CD8-positive, alpha-beta memory T cell (primary cell): ENCODE results near the gene AFMID. TPM values are rescaled to one million over a fixed set of nuclear protein-coding genes. Genes with fewer than 3 reads are reported as not detected.
"Not testable (repeated sequence)": the region's sequence is repeated elsewhere in the genome, so short reads cannot be mapped to it uniquely, and the experiment has no call there.

Source experiments
- CTCF ChIA-PET: fragments of 350-600 bp; sonication (Branson Sonifier 250); formaldehyde crosslinking; loops from one replicate; lab custom pipeline; 2021; ENCODE audit warnings: antibody characterized with exemption; lab: Charles Lee
- POLR2A ChIA-PET: fragments of 350-600 bp; sonication (Branson Sonifier 250); formaldehyde crosslinking; loops from one replicate; lab custom pipeline; 2021; ENCODE audit warnings: antibody characterized with exemption; lab: Charles Lee
- DNase-seq, 5 donors: peaks; one replicate each; pipeline versions ENCODE4 v3.0.0 to v3.0.0-alpha.2; 2020 to 2022; ENCODE audit warnings: mixed read lengths in 1 of 5
- H3K27ac ChIP-seq: one replicate; pipeline ENCODE4 v1.7.0; 2013; ENCODE audit warnings: low read depth, mild to moderate bottlenecking, low read length, moderate library complexity
- H3K27me3 ChIP-seq: 2 replicates; pipeline ENCODE4 v1.7.0; 2013; ENCODE audit warnings: low read length, mild to moderate bottlenecking; ENCODE audit not compliant: insufficient read depth, poor library complexity, severe bottlenecking
- H3K36me3 ChIP-seq: 2 replicates; pipeline ENCODE4 v1.7.0; 2013; ENCODE audit warnings: mild to moderate bottlenecking, low read length, moderate library complexity; ENCODE audit not compliant: insufficient read depth
- H3K4me1 ChIP-seq: 2 replicates; pipeline ENCODE4 v1.7.0; 2013; ENCODE audit warnings: mild to moderate bottlenecking, low read length, moderate library complexity; ENCODE audit not compliant: insufficient read depth
- H3K4me3 ChIP-seq: 2 replicates; pipeline ENCODE4 v1.7.0; 2013; ENCODE audit warnings: mild to moderate bottlenecking, low read length
- H3K9me3 ChIP-seq: 2 replicates; pipeline ENCODE4 v1.7.0; 2013; ENCODE audit warnings: mild to moderate bottlenecking, low read length
- H3K27ac Mint-ChIP-seq, 8 donors: one replicate each; pipeline ENCODE4 v1.8.0; 2020 to 2021; ENCODE audit warnings: mixed read lengths in 8 of 8, mild to moderate bottlenecking in 6 of 8, inconsistent platforms in 3 of 8, moderate library complexity in 3 of 8
- H3K27me3 Mint-ChIP-seq, 2 donors: one replicate each; pipeline ENCODE4 v1.8.0; 2020 to 2021; ENCODE audit warnings: mixed read lengths in 2 of 2, mild to moderate bottlenecking in 1 of 2, moderate library complexity in 1 of 2
- H3K36me3 Mint-ChIP-seq, 3 donors: one replicate each; pipeline ENCODE4 v1.8.0; 2020 to 2021; ENCODE audit warnings: mixed read lengths in 3 of 3, inconsistent platforms in 1 of 3, mild to moderate bottlenecking in 1 of 3
- H3K4me1 Mint-ChIP-seq, 3 donors: one replicate each; pipeline ENCODE4 v1.8.0; 2020 to 2021; ENCODE audit warnings: mixed read lengths in 3 of 3, inconsistent platforms in 1 of 3, mild to moderate bottlenecking in 1 of 3
- H3K4me3 Mint-ChIP-seq, 7 donors: one replicate each; pipeline ENCODE4 v1.8.0; 2020 to 2021; ENCODE audit warnings: mixed read lengths in 7 of 7, mild to moderate bottlenecking in 6 of 7, moderate library complexity in 4 of 7, inconsistent platforms in 2 of 7
- H3K9me3 Mint-ChIP-seq, 5 donors: one replicate each; pipeline ENCODE4 v1.8.0; 2020 to 2022; ENCODE audit warnings: mixed read lengths in 5 of 5, mild to moderate bottlenecking in 3 of 5, moderate library complexity in 2 of 5, inconsistent platforms in 1 of 5
- polyA plus RNA-seq: library from polyadenylated mRNA; unstranded; fragments of 300-500 nt; fragmentation: Illumina TruSeq; gene quantifications from one replicate; pipeline ENCODE4 v1.2.3, GENCODE V29; 2021
- total RNA-seq, 2 experiments: library from RNA; stranded (reverse); gene quantifications; one replicate each; pipeline ENCODE4 v1.2.3, GENCODE V29; 2021

AFMID gene, protein sequence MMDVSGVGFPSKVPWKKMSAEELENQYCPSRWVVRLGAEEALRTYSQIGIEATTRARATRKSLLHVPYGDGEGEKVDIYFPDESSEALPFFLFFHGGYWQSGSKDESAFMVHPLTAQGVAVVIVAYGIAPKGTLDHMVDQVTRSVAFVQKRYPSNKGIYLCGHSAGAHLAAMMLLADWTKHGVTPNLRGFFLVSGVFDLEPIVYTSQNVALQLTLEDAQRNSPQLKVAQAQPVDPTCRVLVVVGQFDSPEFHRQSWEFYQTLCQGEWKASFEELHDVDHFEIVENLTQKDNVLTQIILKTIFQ
- total RNA-seq = 10 to 100 TPM; 24.7 to 30.2 TPM
- polyA plus RNA-seq = 1.4 TPM

GRCh38 chr17:78186692-78187595 lies at the start of gene AFMID, which contains the start of gene TK1:
TSS of gene AFMID (plus strand) at chr17:78187362. CDS start at chr17:78187371, 9 bp downstream.
TSS of gene TK1 (minus strand) at chr17:78187052. CDS start at chr17:78186994, 58 bp downstream.
- CTCF ChIA-PET = interaction anchor here (0.6 to 2.5 kb wide), 9 partner anchors 9 to 76 kb away, joined by 3 to 17 read pairs (median 3); no protein-coding TSS in a partner anchor
- peak within 1 kb of the TSS; percentile 74 to 87 (median 84) for H3K4me3 Mint-ChIP-seq
- Histone ChIP-seq H3K27ac (peak within 1 kb of the TSS; percentile 54), H3K9me3 (no peaks in the 10 kb centered on the region), H3K4me1 (peaks cover 6% of the 10 kb centered on the region), H3K36me3 (no peaks in the 10 kb centered on the region), H3K27me3 (no peaks in the 10 kb centered on the region), H3K4me3 (peak within 1 kb of the TSS; percentile 76)
- DNase-seq = peak; percentile 64 to 81 (median 68)
- no peaks in the 10 kb centered on the region for H3K36me3 Mint-ChIP-seq
- POLR2A ChIA-PET = no interaction called here
- no peaks in the 10 kb centered on the region for H3K27me3 Mint-ChIP-seq
- H3K4me1 Mint-ChIP-seq = peaks cover 10 to 18% (median 17%) of the 10 kb centered on the region in 3 donors
- H3K27ac Mint-ChIP-seq = peak within 1 kb of the TSS in 3 of 8 donors; percentile 38 to 82 (median 72)
- H3K9me3 Mint-ChIP-seq = no peaks in the 10 kb centered on the region

DNA sequence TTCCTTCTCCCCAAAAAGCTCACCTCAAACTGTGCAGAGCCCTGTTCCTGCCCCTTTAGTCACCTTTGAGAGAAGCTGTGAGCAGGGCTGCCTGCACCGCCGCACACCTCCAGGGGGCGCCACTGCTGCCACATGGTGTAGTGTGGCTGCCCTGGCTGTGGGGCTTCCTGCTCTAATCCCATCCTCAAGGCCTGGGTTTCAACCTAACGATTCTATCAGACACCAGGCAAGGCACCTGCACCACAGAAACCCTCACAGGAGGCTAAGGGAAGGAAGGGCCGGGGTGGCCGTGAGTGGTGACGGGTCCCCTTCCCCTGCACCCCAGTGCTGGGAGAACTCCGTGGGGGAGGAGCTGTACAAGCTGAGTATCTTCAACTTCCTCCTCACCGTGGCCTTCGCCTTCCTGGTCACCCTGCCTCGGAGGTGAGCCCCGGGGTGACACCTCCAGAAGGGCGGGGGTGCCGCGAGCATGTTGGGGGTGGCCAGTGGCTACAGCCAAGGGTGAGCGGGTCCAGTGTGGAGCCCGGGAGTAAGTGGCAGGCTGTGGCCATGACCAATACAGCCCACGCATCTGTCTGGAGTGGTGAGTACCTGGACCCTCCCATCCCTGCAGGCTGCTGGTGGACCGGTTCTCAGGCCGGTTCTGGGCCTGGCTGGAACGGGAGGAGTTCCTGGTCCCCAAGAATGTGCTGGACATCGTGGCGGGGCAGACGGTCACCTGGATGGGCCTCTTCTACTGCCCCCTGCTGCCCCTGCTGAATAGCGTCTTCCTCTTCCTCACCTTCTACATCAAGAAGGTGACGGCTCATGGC lies 49.6 kb upstream of the AFMID start:
- H3K36me3 ChIP-seq = peaks cover 54% of the 10 kb centered on the region
- H3K27me3 ChIP-seq = no peaks in the 10 kb centered on the region
- H3K27me3 Mint-ChIP-seq = peaks cover 0 to 2% of the 10 kb centered on the region in 2 donors
- H3K9me3 ChIP-seq = no peaks in the 10 kb centered on the region
- peaks cover 62 to 87% (median 78%) of the 10 kb centered on the region in 3 donors for H3K4me1 Mint-ChIP-seq
- CTCF ChIA-PET = interaction anchor here (0.9 to 8.1 kb wide), 11 partner anchors 10 to 52 kb away, joined by 3 to 100 read pairs (median 4); partner anchors contain the start of gene TMC6
- H3K27ac ChIP-seq = peak overlapping the region; percentile 35
- POLR2A ChIA-PET = interaction anchor here (0.5 to 17.3 kb wide), 4 partner anchors 13 to 36 kb away, joined by 3 to 333 read pairs (median 4); partner anchors contain the start of genes TMC6 and TMC8
- peaks cover 94% of the 10 kb centered on the region for H3K4me1 ChIP-seq
- peaks cover 3 to 76% (median 15%) of the 10 kb centered on the region in 3 donors for H3K36me3 Mint-ChIP-seq
- peak overlapping the region; percentile 11 to 80 (median 51) for H3K4me3 Mint-ChIP-seq
- no peak overlapping the region for H3K4me3 ChIP-seq
- H3K27ac Mint-ChIP-seq = peak overlapping the region; percentile 59 to 94 (median 78)
- no peaks in the 10 kb centered on the region for H3K9me3 Mint-ChIP-seq
- DNase-seq = peak in 3 of 5 donors; percentile 47 to 68 (median 54)

DNA sequence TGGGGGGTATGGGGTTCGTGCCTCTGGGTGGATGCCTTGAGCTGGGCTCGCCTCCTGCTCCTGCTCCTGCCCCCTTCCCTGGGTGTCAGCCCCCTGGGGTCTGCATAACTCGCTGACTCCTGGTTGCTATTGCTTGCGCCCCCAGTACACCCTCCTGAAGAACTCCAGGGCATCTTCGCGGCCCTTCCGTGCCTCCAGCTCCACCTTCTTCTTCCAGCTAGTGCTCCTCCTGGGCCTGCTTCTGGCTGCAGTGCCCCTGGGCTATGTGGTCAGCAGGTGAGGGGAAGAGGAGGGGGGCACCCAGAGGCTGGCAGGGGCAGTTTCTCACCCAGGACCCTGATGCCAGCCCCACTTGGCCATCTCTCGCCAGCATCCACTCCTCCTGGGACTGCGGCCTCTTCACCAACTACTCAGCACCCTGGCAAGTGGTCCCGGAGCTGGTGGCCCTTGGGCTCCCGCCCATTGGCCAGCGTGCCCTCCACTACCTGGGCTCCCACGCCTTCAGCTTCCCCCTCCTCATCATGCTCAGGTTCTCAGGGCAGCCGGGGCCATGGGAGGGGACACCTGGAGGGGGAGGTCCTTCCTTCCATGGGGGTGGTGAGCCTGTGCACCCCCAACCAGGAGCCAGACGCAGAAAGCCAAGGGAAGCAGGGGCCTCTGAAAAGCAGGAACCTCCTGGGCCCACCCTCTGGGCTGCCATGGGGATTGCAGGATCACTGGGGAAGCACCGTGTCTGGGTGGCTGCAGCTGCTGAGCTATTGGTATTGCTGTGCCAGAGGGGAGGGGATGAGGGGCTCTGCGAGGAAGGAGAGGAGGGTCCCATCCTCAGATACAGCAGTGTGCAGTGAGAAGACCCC lies 48.7 kb upstream of the AFMID start:
- Histone ChIP-seq H3K36me3 (peaks cover 47% of the 10 kb centered on the region), H3K27me3 (no peaks in the 10 kb centered on the region), H3K9me3 (no peaks in the 10 kb centered on the region), H3K4me1 (peaks cover 90% of the 10 kb centered on the region), H3K4me3 (no peak overlapping the region), H3K27ac (no peak overlapping the region)
- no peaks in the 10 kb centered on the region for H3K9me3 Mint-ChIP-seq
- H3K4me1 Mint-ChIP-seq = peaks cover 58 to 85% (median 72%) of the 10 kb centered on the region in 3 donors
- POLR2A ChIA-PET = interaction anchor here (0.5 to 17.3 kb wide), 5 partner anchors 14 to 44 kb away, joined by 3 to 333 read pairs (median 4); partner anchors contain the start of genes TMC6 and TMC8
- H3K4me3 Mint-ChIP-seq = no peak overlapping the region
- peak in 1 of 5 donors; percentile 49 for DNase-seq
- CTCF ChIA-PET = interaction anchor here (0.9 to 8.1 kb wide), 12 partner anchors 8 to 53 kb away, joined by 3 to 100 read pairs (median 6); partner anchors contain the start of genes TMC6 and TMC8
- H3K36me3 Mint-ChIP-seq = peaks cover 3 to 69% (median 15%) of the 10 kb centered on the region in 3 donors
- peak overlapping the region in 6 of 8 donors; percentile 43 to 86 (median 64) for H3K27ac Mint-ChIP-seq
- H3K27me3 Mint-ChIP-seq = no peaks in the 10 kb centered on the region

DNA sequence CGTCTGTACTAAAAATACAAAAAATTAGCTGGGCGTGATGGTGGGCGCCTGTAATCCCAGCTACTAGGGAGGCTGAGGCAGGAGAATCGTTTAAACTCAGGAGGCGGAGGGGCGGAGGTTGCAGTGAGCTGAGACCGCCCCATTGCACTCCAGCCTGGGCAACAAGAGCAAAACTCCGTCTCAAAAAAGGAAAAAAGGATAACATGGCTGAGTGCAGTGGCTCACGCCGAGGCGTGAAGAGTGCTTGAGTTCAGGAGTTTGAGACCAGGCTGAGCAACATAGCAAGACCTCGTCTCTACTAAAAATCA lies 47.3 kb upstream of the AFMID start:
- H3K4me3 ChIP-seq = peak overlapping the region; percentile 12
- Mint-ChIP-seq H3K4me3 (peak overlapping the region in 6 of 7 donors; percentile 32 to 82 (median 60)), H3K4me1 (peaks cover 47 to 86% (median 60%) of the 10 kb centered on the region in 3 donors), H3K27ac (peak overlapping the region; percentile 73 to 95 (median 92)), H3K36me3 (peaks cover 3 to 56% (median 8%) of the 10 kb centered on the region in 3 donors)
- not testable (repeated sequence) for DNase-seq, H3K27me3 Mint-ChIP-seq, H3K9me3 ChIP-seq, H3K9me3 Mint-ChIP-seq, H3K27me3 ChIP-seq
- peaks cover 82% of the 10 kb centered on the region for H3K4me1 ChIP-seq
- POLR2A ChIA-PET = interaction anchor here (0.7 to 17.3 kb wide), 7 partner anchors 15 to 181 kb away, joined by 3 to 333 read pairs (median 7); partner anchors contain the start of genes TMC6, TMC8 and TNRC6C
- H3K36me3 ChIP-seq = peaks cover 35% of the 10 kb centered on the region
- CTCF ChIA-PET = interaction anchor here (0.7 to 8.1 kb wide), 7 partner anchors 10 to 111 kb away, joined by 3 to 100 read pairs (median 12); partner anchors contain the start of genes TMC6 and TMC8
- H3K27ac ChIP-seq = peak overlapping the region; percentile 54

DNA sequence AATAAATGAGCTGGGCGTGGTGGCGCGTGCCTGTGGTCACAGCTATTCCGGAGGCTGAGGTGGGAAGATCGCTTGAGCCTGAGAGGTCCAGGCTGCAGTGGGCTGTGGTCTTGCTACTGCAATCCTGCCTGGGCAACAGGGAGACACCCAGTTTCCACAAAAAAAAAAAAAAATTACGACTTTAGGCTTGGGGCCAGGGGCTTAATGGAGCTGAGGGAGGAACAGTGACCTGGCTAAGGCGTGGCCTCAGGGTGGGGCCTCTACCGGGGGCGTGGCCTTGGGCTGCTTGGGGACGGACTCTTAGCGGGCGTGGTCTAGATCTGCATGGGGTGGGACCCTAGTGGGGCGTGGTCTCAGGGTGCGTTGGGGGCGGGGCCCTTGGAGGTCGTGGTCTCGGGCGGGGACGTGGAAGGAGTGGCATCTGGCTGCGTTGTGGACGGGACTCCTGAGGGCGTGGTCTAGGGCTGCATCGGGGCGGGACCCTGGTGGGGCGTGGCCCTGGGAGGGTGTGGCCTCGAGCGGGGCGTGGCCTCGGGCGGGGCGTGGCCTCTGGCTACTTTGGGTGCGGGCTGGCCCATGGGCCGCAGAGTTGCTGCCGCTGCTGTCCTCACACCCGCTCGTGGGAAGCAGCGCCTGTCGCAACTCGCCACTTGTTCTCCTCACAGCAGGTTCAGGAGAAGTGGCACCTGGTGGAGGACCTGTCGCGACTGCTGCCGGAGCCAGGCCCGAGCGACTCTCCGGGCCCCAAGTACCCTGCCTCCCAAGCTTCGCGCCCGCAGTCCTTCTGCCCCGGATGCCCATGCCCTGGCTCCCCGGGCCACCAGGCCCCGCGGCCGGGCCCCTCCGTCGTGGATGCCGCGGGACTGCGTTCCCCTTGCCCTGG lies 46.8 kb upstream of the AFMID start:
- ChIA-PET CTCF (interaction anchor here (0.7 to 8.1 kb wide), 7 partner anchors 10 to 110 kb away, joined by 3 to 100 read pairs (median 12); partner anchors contain the start of genes TMC6 and TMC8), POLR2A (interaction anchor here (0.6 to 17.3 kb wide), 10 partner anchors 16 to 701 kb away, joined by 3 to 333 read pairs (median 6); partner anchors contain the start of genes TMC6, TMC8 and TNRC6C)
- Histone ChIP-seq H3K9me3 (no peaks in the 10 kb centered on the region), H3K36me3 (peaks cover 29% of the 10 kb centered on the region), H3K27me3 (no peaks in the 10 kb centered on the region), H3K4me1 (peaks cover 76% of the 10 kb centered on the region), H3K27ac (peak overlapping the region; percentile 54), H3K4me3 (peak overlapping the region; percentile 12)
- Mint-ChIP-seq H3K27me3 (no peaks in the 10 kb centered on the region), H3K27ac (peak overlapping the region; percentile 87 to 95 (median 92)), H3K4me1 (peaks cover 46 to 84% (median 58%) of the 10 kb centered on the region in 3 donors), H3K36me3 (peaks cover 3 to 50% (median 7%) of the 10 kb centered on the region in 3 donors), H3K9me3 (no peaks in the 10 kb centered on the region), H3K4me3 (peak overlapping the region; percentile 32 to 82 (median 64))
- DNase-seq = peak; percentile 92 to 95 (median 94)
